Gastrocnemius medialis (tissue), 4 donors: ENCODE measurements around the gene JPT1. TPM values are rescaled to one million over a fixed set of nuclear protein-coding genes. Genes with fewer than 3 reads are reported as not detected.

ENCODE experiments used
- ATAC-seq, 2 donors: fragments of 150-250 bp; one replicate each; pipeline ENCODE4 v1.9.1; 2016
- DNase-seq, 2 donors: peaks; one replicate each; pipeline ENCODE4 v3.0.0-alpha.2; 2019
- H3K27ac ChIP-seq, 4 donors: fragments of 200-600 bp; sonication (generic); 1 replicate in 1 of 4; 2 replicates in 3 of 4; pipeline ENCODE4 v1.5.1; 2016 to 2018; ENCODE audit warnings: mild to moderate bottlenecking in 2 of 4, moderate library complexity in 1 of 4
- H3K27me3 ChIP-seq, 3 donors: fragments of 200-600 bp; sonication (generic) in 2 of 3; 1 replicate in 1 of 3; 2 replicates in 2 of 3; pipeline versions ENCODE4 v1.5.1 to v1.6.0; 2016 to 2019; ENCODE audit warnings: mild to moderate bottlenecking in 1 of 3, moderate library complexity in 1 of 3
- H3K36me3 ChIP-seq, 2 donors: fragments of 200-600 bp; sonication (generic) in 1 of 2; one replicate each; pipeline ENCODE4 v1.5.1; 2017 to 2018
- H3K4me1 ChIP-seq, 2 donors: fragments of 200-600 bp; sonication (generic) in 1 of 2; one replicate each; pipeline ENCODE4 v1.5.1; 2016 to 2017; ENCODE audit warnings: mild to moderate bottlenecking in 2 of 2
- H3K4me3 ChIP-seq, 4 donors: fragments of 200-600 bp; sonication (generic) in 3 of 4; 1 replicate in 1 of 4; 2 replicates in 3 of 4; pipeline ENCODE4 v1.5.1; 2016 to 2019; ENCODE audit warnings: mild to moderate bottlenecking in 2 of 4
- H3K9me3 ChIP-seq, 3 donors: fragments of 200-600 bp; sonication (generic) in 2 of 3; 1 replicate in 1 of 3; 2 replicates in 2 of 3; pipeline ENCODE4 v1.5.1; 2016 to 2019
- CTCF ChIP-seq, 5 experiments: fragments of 450-650 bp in 3 of 5; fragments of 200-600 bp in 2 of 5; sonication (generic) in 2 of 5; IDR thresholded peaks in 4 of 5; conservative IDR thresholded peaks in 1 of 5; 1 replicate in 4 of 5; 2 replicates in 1 of 5; pipeline ENCODE4 v1.5.1; 2016 to 2019; ENCODE audit warnings: antibody characterized with exemption in 5 of 5, mild to moderate bottlenecking in 3 of 5, moderate library complexity in 3 of 5
- POLR2A ChIP-seq, 2 donors: fragments of 450-650 bp; IDR thresholded peaks; one replicate each; pipeline ENCODE4 v1.6.1; 2017; ENCODE audit warnings: antibody characterized with exemption in 2 of 2, mild to moderate bottlenecking in 2 of 2, moderate library complexity in 2 of 2
- in situ Hi-C, 4 donors: fragments of 200-750 bp; cut with MboI; loops; one replicate each; pipeline versions ENCODE4 v1.15.0 to v1.8.0; 2017; ENCODE audit warnings: low sequenced_read_pairs in 4 of 4
- intact Hi-C: fragments of 100-400 bp; cut with DNase I; formaldehyde crosslinking; loops from one replicate; pipeline ENCODE4 v1.15.1; 2023; ENCODE audit warnings: low total_unique reads
- total RNA-seq, 4 donors: library from RNA; depleted of rRNA; stranded (reverse); fragments of >200 nt; gene quantifications; one replicate each; pipeline versions ENCODE4 v1.1.0 to v1.2.3, GENCODE V29; 2016

JPT1 gene
- total RNA-seq, 4 donors from 2014 or later, result 35.5 to 113 (median 71.8) TPM

- intact Hi-C loops, result no loop called here
- Histone ChIP-seq H3K27ac (no peak overlapping the region), H3K4me1 (peaks cover 19 to 21% of the 10 kb centered on the region in 2 donors), H3K9me3 (no peaks in the 10 kb centered on the region), H3K4me3 (peak overlapping the region; percentile 65 to 83 (median 74)), H3K36me3 (peaks cover 0 to 4% of the 10 kb centered on the region in 2 donors), H3K27me3 (no peaks in the 10 kb centered on the region)
- in situ Hi-C loops, result no loop called here
- TF ChIP-seq POLR2A (IDR thresholded peaks at IDR 0.05), result no peak
- no peak for TF ChIP-seq CTCF (IDR thresholded peaks at IDR 0.05 in 4 of 5, conservative IDR thresholded peaks at IDR 0.05 in 1 of 5)
- no peak for ATAC-seq
- DNase-seq, result no peak
Measured at GRCh38 chr17:75152922-75153779, 1.2 kb downstream of the JPT1 start.

- TF ChIP-seq CTCF (IDR thresholded peaks at IDR 0.05 in 4 of 5, conservative IDR thresholded peaks at IDR 0.05 in 1 of 5) (no peak), POLR2A (IDR thresholded peaks at IDR 0.05) (no peak)
- DNase-seq, result no peak
- H3K27ac ChIP-seq, result no peak overlapping the region
- H3K4me1 ChIP-seq, result peaks cover 19 to 21% of the 10 kb centered on the region in 2 donors
- no peaks in the 10 kb centered on the region for H3K27me3 ChIP-seq
- no peaks in the 10 kb centered on the region for H3K9me3 ChIP-seq
- in situ Hi-C loops, result no loop called here
- peaks cover 0 to 10% of the 10 kb centered on the region in 2 donors for H3K36me3 ChIP-seq
- ATAC-seq, result no peak
- no peak overlapping the region for H3K4me3 ChIP-seq
- intact Hi-C loops, result no loop called here
Measured at GRCh38 chr17:75152523-75152921, 1.8 kb downstream of the JPT1 start.

GRCh38 chr17:75151930-75152329 lies 2.4 kb downstream of the JPT1 start:
- in situ Hi-C loops (no loop called here), intact Hi-C loops (no loop called here)
- no peak for DNase-seq
- no peak overlapping the region for H3K27ac ChIP-seq
- TF ChIP-seq CTCF (IDR thresholded peaks at IDR 0.05 in 4 of 5, conservative IDR thresholded peaks at IDR 0.05 in 1 of 5) (no peak), POLR2A (IDR thresholded peaks at IDR 0.05) (no peak)
- no peak overlapping the region for H3K4me3 ChIP-seq
- no peaks in the 10 kb centered on the region for H3K27me3 ChIP-seq
- no peak for ATAC-seq
- H3K4me1 ChIP-seq, result peaks cover 19 to 21% of the 10 kb centered on the region in 2 donors
- H3K9me3 ChIP-seq, result no peaks in the 10 kb centered on the region
- H3K36me3 ChIP-seq, result peaks cover 0 to 16% of the 10 kb centered on the region in 2 donors

- Histone ChIP-seq H3K4me1 (peaks cover 3 to 9% of the 10 kb centered on the region in 2 donors), H3K9me3 (no peaks in the 10 kb centered on the region), H3K27ac (no peak overlapping the region), H3K27me3 (no peaks in the 10 kb centered on the region), H3K4me3 (no peak overlapping the region), H3K36me3 (peaks cover 0 to 34% of the 10 kb centered on the region in 2 donors)
- ATAC-seq, result no peak
- intact Hi-C loops (no loop called here), in situ Hi-C loops (no loop called here)
- no peak for TF ChIP-seq POLR2A (IDR thresholded peaks at IDR 0.05)
- no peak for TF ChIP-seq CTCF (IDR thresholded peaks at IDR 0.05 in 4 of 5, conservative IDR thresholded peaks at IDR 0.05 in 1 of 5)
- DNase-seq, result no peak
Measured at GRCh38 chr17:75147878-75148546, 6.3 kb downstream of the JPT1 start.
